HG02981 (cell line): ENCODE measurements around the gene PRKD3.

Experiments
- ATAC-seq: cut with Tn5 transposase; IDR thresholded peaks from one replicate; pipeline ENCODE4 v1.9.1; 2021; ENCODE audit warnings: mild to moderate bottlenecking, moderate library complexity; ENCODE audit not compliant: unreplicated experiment

The PRKD3 gene

GRCh38 chr2:37343537-37344434 lies 19.2 kb upstream of the PRKD3 start:
- ATAC-seq = no peak

- no peak for ATAC-seq
Observed at GRCh38 chr2:37342591-37343220, 18.1 kb upstream of the PRKD3 start.

- no peak for ATAC-seq
Observed at GRCh38 chr2:37340637-37341036, 16.0 kb upstream of the PRKD3 start.

GRCh38 chr2:37338933-37339332 lies 14.3 kb upstream of the PRKD3 start:
- ATAC-seq = no peak

DNA sequence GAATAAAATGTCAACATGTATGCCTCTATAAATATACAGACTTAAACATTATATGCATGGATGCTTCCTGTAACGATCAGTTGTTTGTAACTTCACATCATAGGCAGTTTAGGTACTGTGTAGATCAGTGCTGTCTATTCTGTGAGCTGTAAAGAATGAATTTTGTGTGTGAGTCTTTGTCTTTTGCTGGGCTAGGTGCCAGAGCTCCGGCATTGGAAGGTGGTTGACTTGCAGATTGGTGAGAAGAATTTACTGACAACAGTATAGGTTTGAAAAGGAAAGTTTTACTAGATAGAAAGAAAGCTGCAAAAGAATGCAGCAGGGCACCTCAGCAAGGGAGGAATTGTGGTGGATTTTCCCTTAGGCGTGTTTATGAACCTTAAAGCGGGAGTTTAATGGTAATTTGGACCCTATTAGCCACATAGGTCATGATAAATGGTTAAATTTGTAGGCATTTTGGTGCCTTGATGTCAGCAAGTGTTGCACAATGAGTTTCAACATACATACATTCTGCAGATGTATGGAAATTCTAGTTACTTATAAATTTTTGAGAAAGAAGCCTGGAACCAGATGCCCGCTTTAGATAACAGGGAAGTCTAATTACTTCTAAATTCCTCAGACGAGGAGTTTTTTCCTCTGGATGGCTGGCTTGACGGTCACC lies 13.1 kb upstream of the PRKD3 start:
- no peak for ATAC-seq

GRCh38 chr2:37335604-37336003 lies 11.0 kb upstream of the PRKD3 start:
- ATAC-seq = no peak

DNA sequence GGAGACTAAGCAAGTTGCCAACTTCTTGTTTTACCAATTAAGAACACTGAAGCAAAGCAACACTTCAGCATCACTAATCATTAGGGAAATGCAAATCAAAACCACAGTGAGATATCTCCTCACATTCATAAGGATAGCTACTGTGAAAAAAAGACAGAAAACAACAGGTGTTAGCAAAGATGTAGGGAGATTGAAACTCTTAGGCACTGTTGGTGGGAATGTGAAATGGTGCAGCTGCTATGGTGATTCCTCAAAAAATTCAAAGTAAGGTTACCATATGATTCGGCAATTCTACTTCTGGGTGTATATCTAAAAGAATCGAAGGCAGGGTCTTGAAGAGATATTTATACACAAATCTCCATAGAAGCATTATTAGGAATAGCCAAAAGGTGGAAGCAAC lies 8.6 kb upstream of the PRKD3 start:
- ATAC-seq = no peak

DNA sequence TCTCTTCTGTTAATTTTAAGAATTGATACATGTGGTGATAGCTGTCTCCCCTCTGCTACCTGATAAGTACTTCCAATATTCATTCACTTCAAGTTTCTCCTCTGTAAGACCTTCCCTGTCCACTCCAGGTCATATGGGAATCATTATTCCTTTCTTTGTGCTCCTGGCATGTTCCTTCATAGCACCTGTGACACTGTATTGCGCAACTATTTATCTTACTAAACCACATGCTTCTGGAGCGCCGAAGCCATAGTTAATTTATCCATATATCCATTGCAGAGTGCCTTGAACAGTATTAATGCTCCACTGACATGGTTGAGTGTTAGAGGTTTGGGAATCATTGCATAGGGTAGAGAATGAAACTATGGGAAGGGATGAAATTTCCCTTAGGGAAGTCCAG lies 7.9 kb upstream of the PRKD3 start:
- no peak for ATAC-seq

GRCh38 chr2:37330681-37331080 lies 6.0 kb upstream of the PRKD3 start:
- no peak for ATAC-seq

- no peak for ATAC-seq
Observed at GRCh38 chr2:37326866-37327634, 2.4 kb upstream of the PRKD3 start.

- ATAC-seq = no peak
Observed at GRCh38 chr2:37326285-37326684, 1.7 kb upstream of the PRKD3 start.

DNA sequence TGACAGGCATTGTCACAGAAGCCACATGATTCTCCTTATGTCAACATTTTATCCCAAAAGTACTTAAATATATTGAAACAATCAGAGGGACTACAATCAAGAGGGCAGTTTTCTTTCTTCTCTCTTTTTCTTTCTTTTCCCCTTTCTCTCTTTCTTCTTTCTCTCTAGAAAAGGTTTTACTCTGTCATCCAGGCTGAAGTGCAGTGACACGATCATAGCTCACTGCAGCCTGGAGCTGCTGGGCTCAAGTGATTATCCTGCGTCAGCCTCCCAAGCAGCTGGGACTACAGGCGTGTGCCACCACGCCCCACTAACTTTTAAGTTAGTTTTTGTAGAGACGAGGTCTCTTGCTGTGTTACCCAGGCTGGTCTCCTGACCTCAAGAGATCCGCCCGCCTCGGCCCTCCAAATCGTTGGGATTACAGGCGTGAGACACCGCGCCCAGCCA lies 1.0 kb upstream of the PRKD3 start:
- no peak for ATAC-seq

DNA sequence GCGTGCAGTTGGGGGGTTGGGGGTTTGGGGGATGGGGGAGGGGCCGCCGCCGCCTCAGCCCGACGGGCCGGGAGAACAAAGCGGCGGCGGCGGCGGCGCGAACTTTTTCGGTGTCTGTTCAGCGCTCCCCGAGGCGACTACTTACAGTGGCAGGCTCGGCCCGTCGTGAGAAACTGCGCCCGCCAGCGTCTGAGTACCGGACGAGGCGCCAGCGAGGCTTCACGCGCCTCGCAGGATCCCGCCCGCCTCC lies 172 bp downstream of the PRKD3 start:
- ATAC-seq = no peak

- ATAC-seq = peak; percentile 24
Observed at GRCh38 chr2:37323781-37324535, 675 bp downstream of the PRKD3 start.

DNA sequence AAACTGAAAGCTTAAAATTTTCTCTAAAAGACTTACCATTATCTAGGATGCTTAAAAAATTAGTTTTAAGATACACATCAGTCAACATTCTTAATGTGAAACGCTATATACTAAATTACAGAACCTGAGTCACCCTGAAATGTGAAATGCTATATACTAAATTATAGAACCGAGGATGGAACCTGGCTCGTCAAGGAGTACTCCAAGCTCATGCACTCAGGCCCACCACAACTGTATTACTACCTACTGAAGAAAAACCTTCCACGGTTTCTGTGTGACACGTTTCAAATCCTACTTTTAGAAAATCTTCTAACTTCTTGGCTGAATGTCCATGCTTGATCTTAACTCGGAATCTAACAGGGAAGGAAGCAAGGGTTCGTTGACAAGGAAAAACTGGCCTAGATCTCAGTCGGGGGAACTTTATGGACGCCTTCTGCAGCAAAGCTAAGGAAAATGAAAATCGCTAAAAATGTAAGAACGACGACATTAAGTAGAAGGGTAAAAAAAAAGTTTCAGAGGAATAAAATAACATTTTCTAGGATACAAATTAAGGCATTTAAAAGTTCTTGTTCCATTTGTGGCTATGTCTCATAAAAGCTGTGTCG lies 1.4 kb downstream of the PRKD3 start:
- no peak for ATAC-seq

- no peak for ATAC-seq
Observed at GRCh38 chr2:37322368-37322767, 2.3 kb downstream of the PRKD3 start.

- ATAC-seq = no peak
Observed at GRCh38 chr2:37321029-37321682, 3.5 kb downstream of the PRKD3 start.

DNA sequence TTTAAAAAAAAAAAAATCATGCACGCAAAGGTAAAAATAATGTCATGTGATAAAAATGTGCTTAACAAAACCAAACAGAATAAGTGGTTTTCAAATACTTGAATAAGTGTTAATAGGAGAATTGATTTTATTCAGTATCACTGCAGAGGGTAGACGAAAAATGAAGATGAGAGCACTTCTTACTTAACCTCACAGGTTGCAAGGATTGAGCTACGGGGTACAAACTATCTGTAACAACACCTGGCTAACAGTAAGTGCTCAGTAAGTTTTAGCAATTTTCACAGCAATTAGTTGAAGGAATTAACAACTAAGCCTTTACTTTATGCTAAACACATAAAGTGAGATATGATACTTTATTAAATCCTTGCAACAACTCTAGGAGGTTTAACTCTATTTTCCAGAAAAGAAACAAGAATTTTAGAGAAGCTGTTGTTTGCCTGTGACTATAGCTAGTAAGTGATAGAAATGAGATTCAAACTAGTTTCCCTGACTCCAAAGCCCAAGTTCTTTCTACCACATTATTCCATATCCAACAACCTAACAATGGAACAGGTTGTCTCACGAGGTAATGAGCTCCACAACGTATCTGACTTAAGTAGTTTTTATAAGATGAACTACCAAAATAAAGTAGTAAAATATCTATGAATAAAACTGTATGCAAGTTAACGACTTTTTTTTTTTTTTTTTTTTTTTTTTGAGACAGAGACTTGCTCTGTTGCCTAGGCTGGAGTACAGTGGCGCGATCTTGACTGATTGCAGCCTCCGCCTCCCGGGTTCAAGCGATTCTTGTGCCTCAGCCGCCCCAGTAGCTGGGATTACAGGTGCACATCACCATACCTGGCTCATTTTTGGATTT lies 4.7 kb downstream of the PRKD3 start:
- ATAC-seq = no peak

DNA sequence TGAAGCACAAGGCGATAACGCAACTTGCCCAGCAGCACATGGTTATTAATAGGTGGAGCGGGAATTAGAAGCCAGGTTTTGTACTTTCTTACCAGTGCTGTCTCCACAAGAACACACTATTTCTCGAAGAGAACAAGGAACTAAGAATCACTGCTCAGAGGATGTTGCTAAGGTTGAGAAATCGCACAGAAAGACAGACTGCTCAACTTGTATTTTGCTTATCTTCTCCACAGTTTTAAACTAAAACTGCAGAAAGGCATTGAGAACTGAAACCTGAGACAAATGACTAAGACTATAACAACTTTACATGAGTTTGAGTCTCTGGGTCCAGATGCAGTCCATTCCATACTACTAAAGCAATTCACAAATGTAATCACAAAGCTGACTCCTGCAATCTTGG lies 6.2 kb downstream of the PRKD3 start:
- peak; percentile 72 for ATAC-seq
